Large intestine (tissue), 3 donors: ENCODE data around the gene RRAD. TPM values are rescaled to one million over a fixed set of nuclear protein-coding genes. Genes with fewer than 3 reads are reported as not detected.

Experiments
- DNase-seq, 2 donors: peaks; one replicate each; pipeline versions ENCODE4 v3.0.0 to v3.0.0-alpha.2; 2013
- H3K27ac ChIP-seq: one replicate; pipeline ENCODE4 v1.5.1; 2013; ENCODE audit warnings: low read length
- H3K27me3 ChIP-seq: 2 replicates; pipeline ENCODE4 v1.6.1; 2013; ENCODE audit warnings: low read length; ENCODE audit not compliant: control insufficient read depth, insufficient read depth
- H3K36me3 ChIP-seq: 2 replicates; pipeline ENCODE4 v1.6.1; 2013; ENCODE audit warnings: low read length; ENCODE audit not compliant: control insufficient read depth, insufficient read depth
- H3K4me1 ChIP-seq: one replicate; pipeline ENCODE4 v1.6.1; 2013; ENCODE audit warnings: low read length; ENCODE audit not compliant: control insufficient read depth, insufficient read depth
- H3K4me3 ChIP-seq: one replicate; pipeline ENCODE4 v1.5.1; 2013; ENCODE audit warnings: low read length
- H3K9me3 ChIP-seq: one replicate; pipeline ENCODE4 v1.6.1; 2013; ENCODE audit warnings: mild to moderate bottlenecking, low read depth, low read length, moderate library complexity; ENCODE audit not compliant: control insufficient read depth
- WGBS: methylation state at CpG from one replicate; pipeline ENCODE4 v1.1.5; 2013; ENCODE audit warnings: low lambda C conversion rate; ENCODE audit not compliant: insufficient coverage; 5-methylcytosine and 5-hydroxymethylcytosine counted together
- polyA plus RNA-seq: library from polyadenylated mRNA; unstranded; fragments of 120-200 nt; gene quantifications from one replicate; pipeline ENCODE4 v1.2.1, GENCODE V29; 2013

The RRAD gene
- polyA plus RNA-seq, 1 donor, result 2.0 TPM

DNA sequence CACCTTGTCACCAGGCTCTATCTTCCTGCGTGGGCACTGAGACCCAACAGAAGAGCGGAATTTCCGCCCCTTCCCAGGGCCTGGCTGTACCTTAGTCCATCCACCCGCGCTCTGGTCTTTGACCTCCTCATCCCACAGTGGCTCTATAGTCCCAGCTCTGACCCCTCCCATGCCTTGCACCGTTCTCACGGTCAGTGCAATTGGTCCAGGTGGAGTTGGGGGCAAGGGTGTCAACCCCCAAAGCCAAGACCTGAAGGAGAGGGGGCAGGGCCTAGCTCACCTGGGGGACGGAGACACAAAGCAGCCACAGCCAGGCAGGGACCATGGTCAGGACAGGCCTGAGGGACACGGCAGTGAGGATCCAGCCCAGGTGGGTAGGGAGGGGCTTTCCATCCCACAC, 7.6 kb downstream of the RRAD start:
- no peak for DNase-seq
- no peaks in the 10 kb centered on the region for H3K27me3 ChIP-seq
- H3K27ac ChIP-seq, result no peak overlapping the region
- peaks cover 29% of the 10 kb centered on the region for H3K4me1 ChIP-seq
- H3K4me3 ChIP-seq, result no peak overlapping the region
- peaks cover 5% of the 10 kb centered on the region for H3K9me3 ChIP-seq
- WGBS, result no CpG with 5 or more reads among the region's 9 CpGs
- no peaks in the 10 kb centered on the region for H3K36me3 ChIP-seq

DNA sequence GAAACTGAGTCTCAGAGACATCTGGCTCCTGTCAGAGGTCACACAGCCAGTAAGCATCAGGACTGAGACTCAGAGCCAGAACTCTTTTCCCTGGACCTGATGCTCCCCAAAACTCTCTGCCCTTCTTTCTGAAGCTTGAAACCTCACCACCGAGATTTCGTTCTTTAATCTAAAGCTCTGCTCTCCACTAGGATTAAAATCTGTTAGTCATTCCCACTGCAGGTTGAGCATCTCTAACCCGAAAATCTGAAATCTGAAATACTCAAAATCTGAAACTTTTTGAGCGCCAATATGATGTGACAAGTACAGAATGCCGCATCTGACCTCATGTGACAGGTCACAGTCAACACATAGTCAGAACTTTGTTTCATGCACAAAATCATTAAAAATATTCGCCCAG, 8.8 kb downstream of the RRAD start:
- Histone ChIP-seq H3K4me1 (peaks cover 29% of the 10 kb centered on the region), H3K27ac (no peak overlapping the region), H3K4me3 (no peak overlapping the region), H3K27me3 (no peaks in the 10 kb centered on the region), H3K9me3 (peaks cover 3% of the 10 kb centered on the region), H3K36me3 (no peaks in the 10 kb centered on the region)
- 93% methylated on average over 3 of the region's 6 CpGs for WGBS
- DNase-seq, result no peak

DNA sequence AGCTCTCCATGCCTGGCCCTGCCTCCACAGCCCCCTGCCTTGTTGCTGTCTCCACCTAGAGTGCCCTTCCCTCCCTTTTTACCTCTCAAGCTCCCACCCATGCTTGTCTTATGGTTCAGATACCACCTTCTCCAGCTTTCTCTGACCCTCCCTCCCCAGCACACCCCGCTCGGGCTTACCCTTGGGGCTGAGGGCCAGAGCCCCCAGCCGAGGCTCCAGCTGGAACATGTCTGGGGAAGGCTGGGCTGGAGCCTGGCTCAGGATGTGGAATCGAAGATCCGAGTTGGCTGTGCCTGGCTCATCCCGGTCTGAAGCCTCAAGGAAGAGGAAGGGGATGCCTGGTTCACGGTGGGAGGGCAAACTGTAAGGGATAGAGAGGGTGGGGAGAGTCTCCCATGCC, 10.3 kb downstream of the RRAD start:
- no CpG with 5 or more reads among the region's 7 CpGs for WGBS
- H3K4me3 ChIP-seq, result no peak overlapping the region
- no peak for DNase-seq
- H3K27me3 ChIP-seq, result no peaks in the 10 kb centered on the region
- no peaks in the 10 kb centered on the region for H3K36me3 ChIP-seq
- no peak overlapping the region for H3K27ac ChIP-seq
- peaks cover 25% of the 10 kb centered on the region for H3K4me1 ChIP-seq
- peaks cover 2% of the 10 kb centered on the region for H3K9me3 ChIP-seq

DNA sequence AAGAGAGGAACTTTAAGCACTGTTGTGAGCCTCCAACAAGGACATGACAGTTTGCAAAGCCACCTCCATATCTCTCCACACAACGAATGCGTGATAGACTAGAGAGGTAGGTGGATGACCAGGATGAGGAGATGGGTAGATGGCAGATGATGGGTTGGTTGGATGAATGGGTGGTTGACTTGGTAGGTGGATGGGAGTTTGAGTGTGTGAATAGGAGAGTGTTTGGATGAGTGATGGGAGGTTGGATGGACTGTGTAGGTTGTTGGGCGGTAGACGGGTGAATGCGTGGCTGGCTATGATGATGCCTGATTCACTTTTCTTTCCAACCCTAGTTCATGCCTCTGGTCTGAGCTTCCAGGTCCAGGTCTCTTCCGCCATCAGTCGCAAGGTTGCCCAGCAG, 10.8 kb downstream of the RRAD start:
- no peaks in the 10 kb centered on the region for H3K36me3 ChIP-seq
- DNase-seq, result no peak
- no peak overlapping the region for H3K27ac ChIP-seq
- H3K4me3 ChIP-seq, result no peak overlapping the region
- WGBS, result no CpG with 5 or more reads among the region's 7 CpGs
- peaks cover 20% of the 10 kb centered on the region for H3K4me1 ChIP-seq
- no peaks in the 10 kb centered on the region for H3K27me3 ChIP-seq
- H3K9me3 ChIP-seq, result peaks cover 2% of the 10 kb centered on the region

DNA sequence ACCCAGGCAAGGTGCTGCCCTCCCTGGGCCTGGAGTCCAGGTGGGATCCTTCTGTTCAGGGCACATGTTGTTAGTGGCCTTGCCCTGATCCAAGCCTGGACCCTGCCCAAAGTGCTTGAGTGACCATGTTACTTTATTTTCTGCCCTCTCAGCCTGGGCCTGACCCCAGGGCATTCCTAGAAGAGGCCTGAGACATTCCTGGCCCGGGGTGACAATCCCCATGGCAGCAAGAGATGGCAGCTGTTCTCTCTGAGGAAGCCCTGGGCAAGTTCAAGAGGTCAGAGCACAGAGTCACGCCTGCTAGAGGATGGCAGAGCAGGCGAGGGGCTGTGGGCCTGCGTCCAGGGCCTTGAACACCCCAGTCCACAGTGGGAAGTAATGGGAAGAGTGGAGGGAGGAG, 11.6 kb downstream of the RRAD start:
- DNase-seq, result no peak
- no peaks in the 10 kb centered on the region for H3K36me3 ChIP-seq
- no peak overlapping the region for H3K27ac ChIP-seq
- peaks cover 2% of the 10 kb centered on the region for H3K9me3 ChIP-seq
- H3K4me3 ChIP-seq, result no peak overlapping the region
- no CpG with 5 or more reads among the region's 4 CpGs for WGBS
- H3K27me3 ChIP-seq, result no peaks in the 10 kb centered on the region
- peaks cover 12% of the 10 kb centered on the region for H3K4me1 ChIP-seq

DNA sequence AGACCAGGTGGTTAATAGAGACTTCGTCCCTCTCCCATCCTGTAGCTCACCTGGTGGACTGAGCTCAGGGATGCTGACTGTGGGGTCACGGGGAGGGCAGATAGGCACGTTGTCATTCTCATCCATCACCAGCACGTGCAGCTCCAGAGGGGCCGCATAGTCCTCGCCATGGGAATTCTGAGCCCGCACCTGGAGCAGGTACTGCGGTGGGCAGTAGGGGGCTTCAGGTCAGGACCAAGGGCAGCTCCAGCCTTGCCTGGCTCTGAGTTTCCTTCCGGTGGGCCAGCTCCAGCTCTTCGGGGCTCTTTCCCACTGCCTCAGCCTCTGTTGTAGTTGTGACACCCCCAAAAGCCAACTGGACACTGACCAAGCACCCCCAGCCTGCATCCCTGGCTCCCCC, 12.3 kb downstream of the RRAD start:
- Histone ChIP-seq H3K4me1 (peaks cover 6% of the 10 kb centered on the region), H3K9me3 (no peaks in the 10 kb centered on the region), H3K4me3 (no peak overlapping the region), H3K27ac (no peak overlapping the region), H3K27me3 (no peaks in the 10 kb centered on the region), H3K36me3 (no peaks in the 10 kb centered on the region)
- no CpG with 5 or more reads among the region's 10 CpGs for WGBS
- DNase-seq, result no peak

DNA sequence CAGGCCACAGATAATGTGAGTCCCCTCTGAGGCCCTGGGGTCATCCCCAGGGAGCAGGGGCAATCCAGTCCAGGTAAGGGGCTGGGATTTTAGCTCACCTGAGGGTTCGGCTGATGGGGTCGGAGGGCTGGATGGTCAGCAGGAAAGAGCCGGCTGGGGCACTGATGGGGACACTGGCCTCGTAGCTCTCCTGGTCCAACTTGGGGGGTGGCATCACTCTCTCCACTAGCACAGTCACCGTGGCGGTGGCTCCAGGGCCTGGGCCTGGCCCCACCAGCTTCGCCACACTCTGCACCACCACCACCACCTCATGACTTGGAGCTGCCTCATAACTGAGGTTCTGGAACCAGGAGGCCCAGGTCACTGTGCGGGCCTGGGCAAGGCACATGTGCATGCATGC, 13.5 kb downstream of the RRAD start:
- peaks cover 6% of the 10 kb centered on the region for H3K4me1 ChIP-seq
- H3K36me3 ChIP-seq, result no peaks in the 10 kb centered on the region
- no peak for DNase-seq
- no peaks in the 10 kb centered on the region for H3K9me3 ChIP-seq
- no peak overlapping the region for H3K4me3 ChIP-seq
- no peaks in the 10 kb centered on the region for H3K27me3 ChIP-seq
- H3K27ac ChIP-seq, result no peak overlapping the region
- no CpG with 5 or more reads among the region's 8 CpGs for WGBS

DNA sequence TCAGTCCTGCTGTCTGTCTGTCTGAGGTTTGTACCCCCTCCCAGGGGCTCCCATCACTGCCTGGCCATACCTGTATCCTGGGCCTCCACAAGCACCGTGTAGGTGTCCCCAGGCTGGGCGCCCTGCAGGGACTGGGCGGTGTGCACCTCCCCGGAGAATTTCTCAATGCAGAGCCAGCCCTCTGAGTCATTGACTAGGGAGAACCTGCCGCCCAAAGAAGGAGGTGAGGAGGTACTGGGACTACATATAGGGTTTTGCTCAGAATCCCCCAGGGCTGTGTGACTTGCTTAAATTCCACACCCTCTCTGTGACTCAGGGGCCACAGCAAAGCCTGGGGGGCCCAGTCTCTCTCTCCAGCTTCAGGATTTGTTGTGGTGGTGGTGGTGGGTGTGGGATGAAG, 14.2 kb downstream of the RRAD start:
- no peaks in the 10 kb centered on the region for H3K9me3 ChIP-seq
- no peak overlapping the region for H3K4me3 ChIP-seq
- no peak for DNase-seq
- H3K4me1 ChIP-seq, result peaks cover 13% of the 10 kb centered on the region
- H3K27ac ChIP-seq, result no peak overlapping the region
- no CpG with 5 or more reads among the region's 5 CpGs for WGBS
- H3K36me3 ChIP-seq, result no peaks in the 10 kb centered on the region
- no peaks in the 10 kb centered on the region for H3K27me3 ChIP-seq

DNA sequence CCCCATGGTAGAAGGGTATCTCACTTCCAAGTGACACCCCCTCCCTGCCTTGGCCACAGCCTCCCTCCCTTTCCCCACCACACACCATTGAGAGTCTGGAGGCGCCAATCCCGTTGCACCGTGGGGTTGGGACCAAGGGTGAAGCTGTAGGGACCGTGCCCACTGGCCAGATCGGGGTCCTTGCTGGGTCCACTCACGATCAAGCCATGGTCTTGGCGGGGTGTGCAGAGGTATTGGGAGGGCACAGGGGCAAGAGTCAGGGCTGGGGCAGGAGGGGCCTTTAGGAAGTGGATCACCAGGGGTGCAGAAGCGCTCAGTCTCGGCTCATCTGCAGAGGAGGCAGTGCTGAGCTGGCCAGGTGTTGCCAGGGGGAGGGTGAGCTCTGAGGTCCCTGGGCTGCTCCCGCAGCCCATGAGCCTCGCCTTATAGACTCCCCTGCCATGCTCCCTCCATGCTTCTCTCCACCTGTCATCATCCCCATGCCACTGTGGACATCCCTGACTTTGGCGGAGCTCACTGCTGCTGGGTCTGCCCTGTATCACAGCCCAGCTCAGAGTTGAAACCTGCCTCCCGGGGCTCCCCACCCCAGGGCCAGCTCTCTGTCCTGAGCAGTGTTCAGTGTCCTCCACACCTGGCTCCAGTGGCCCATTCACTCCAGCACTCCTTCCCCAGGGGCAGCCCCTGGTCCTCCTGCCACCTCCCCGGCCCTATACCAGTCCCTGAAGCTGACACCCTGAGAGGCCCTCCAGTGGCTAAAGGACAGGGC, 15.0 kb downstream of the RRAD start:
- Histone ChIP-seq H3K27me3 (no peaks in the 10 kb centered on the region), H3K27ac (no peak overlapping the region), H3K9me3 (no peaks in the 10 kb centered on the region), H3K4me3 (no peak overlapping the region), H3K36me3 (no peaks in the 10 kb centered on the region), H3K4me1 (peaks cover 21% of the 10 kb centered on the region)
- WGBS, result no CpG with 5 or more reads among the region's 14 CpGs
- no peak for DNase-seq

DNA sequence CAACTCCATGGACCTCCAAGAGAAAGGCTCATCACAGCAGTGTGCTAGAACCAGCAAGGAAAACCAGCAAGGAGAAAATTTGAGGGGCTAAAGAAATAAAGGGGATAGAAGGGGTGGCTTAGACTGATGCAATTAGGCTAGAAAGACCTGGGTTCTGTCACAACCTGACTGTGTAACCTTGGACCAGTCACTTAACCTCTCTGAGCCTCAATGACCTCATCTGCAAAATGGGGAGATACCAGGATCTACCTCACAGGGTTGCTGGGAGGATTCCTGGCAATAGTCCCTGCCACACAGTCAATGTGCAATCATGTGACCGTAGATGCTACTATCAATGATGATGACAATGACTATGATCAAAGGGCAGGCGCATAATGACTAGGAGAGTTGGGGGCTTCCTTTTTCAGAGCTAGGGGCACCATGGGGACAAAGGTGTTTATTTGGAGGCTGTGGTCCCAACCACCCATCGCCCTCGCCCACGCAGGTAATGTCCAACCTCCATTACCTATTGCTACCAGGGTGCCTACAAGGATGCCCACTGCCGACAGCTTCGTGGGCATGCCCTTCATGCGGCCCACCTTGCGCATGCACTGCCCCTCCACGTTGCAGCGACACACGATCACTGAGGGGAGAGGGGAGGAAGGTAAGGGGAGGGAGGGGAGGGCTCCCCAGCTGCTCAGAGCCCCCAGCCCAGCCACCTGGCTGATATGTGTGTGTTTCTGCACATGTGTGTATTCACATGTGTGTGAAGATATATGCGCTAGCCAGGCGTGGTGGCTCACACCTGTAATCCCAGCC, 16.4 kb downstream of the RRAD start:
- H3K27me3 ChIP-seq, result no peaks in the 10 kb centered on the region
- WGBS, result no CpG with 5 or more reads among the region's 14 CpGs
- peaks cover 35% of the 10 kb centered on the region for H3K4me1 ChIP-seq
- H3K27ac ChIP-seq, result no peak overlapping the region
- no peak for DNase-seq
- no peak overlapping the region for H3K4me3 ChIP-seq
- no peaks in the 10 kb centered on the region for H3K36me3 ChIP-seq
- H3K9me3 ChIP-seq, result no peaks in the 10 kb centered on the region
